ENCODE data around the gene CTSV. TPM values are rescaled to one million over a fixed set of nuclear protein-coding genes. Genes with fewer than 3 reads are reported as not detected.

CTSV gene
- total RNA-seq, 1 experiment from 2014 or later: 68.4 TPM

- TF ChIP-seq ZNF425 (CRISPR knock-in tag; conservative IDR thresholded peaks at IDR 0.05) (no peak), ZNF219 (CRISPR knock-in tag; IDR thresholded peaks at IDR 0.05; ENCODE audit: borderline replicate concordance) (no peak), E2F5 (CRISPR knock-in tag; IDR thresholded peaks at IDR 0.05) (no peak), MYBL2 (CRISPR knock-in tag; IDR thresholded peaks at IDR 0.05) (no peak), HMGA2 (CRISPR knock-in tag; IDR thresholded peaks at IDR 0.05) (no peak), ATF3 (CRISPR knock-in tag; conservative IDR thresholded peaks at IDR 0.05) (no peak), FOXP1 (CRISPR knock-in tag; IDR thresholded peaks at IDR 0.05; ENCODE audit: borderline replicate concordance) (no peak), TP53 (CRISPR knock-in tag; IDR thresholded peaks at IDR 0.05) (no peak), GTF2I (CRISPR knock-in tag; conservative IDR thresholded peaks at IDR 0.05) (no peak)
These were observed 6.4 kb upstream of the CTSV start (continued) for GRCh38 chr9:97045300-97045699.

- H3K27me3 Mint-ChIP-seq (ENCODE audit: low read depth): peaks cover 35% of the 10 kb centered on the region
- H3K4me1 Mint-ChIP-seq: peaks cover 39% of the 10 kb centered on the region
- peaks cover 9% of the 10 kb centered on the region for H3K9me3 Mint-ChIP-seq
- no peak overlapping the region for H3K4me3 Mint-ChIP-seq
- ATAC-seq: no peak
- ChIA-PET CTCF (interaction anchor here (0.6 to 1.5 kb wide), 2 partner anchors 68 to 830 kb away, joined by 3 to 4 read pairs; no protein-coding TSS in a partner anchor), POLR2A (no interaction called here)
- no peak for DNase-seq (ENCODE audit: low spot score)
- no peak overlapping the region for H3K27ac Mint-ChIP-seq
- peaks cover 14% of the 10 kb centered on the region for H3K36me3 Mint-ChIP-seq
- TF ChIP-seq TEAD1 (CRISPR knock-in tag; IDR thresholded peaks at IDR 0.05) (no peak), ZNF121 (CRISPR knock-in tag; IDR thresholded peaks at IDR 0.05) (no peak), ZMAT4 (CRISPR knock-in tag; IDR thresholded peaks at IDR 0.05) (no peak), CDX4 (CRISPR knock-in tag; IDR thresholded peaks at IDR 0.05; ENCODE audit: borderline replicate concordance) (no peak), ATF2 (CRISPR knock-in tag; IDR thresholded peaks at IDR 0.05; ENCODE audit: borderline replicate concordance, low read depth) (no peak), NR2C2 (CRISPR knock-in tag; IDR thresholded peaks at IDR 0.05) (no peak), FOXJ3 (CRISPR knock-in tag; IDR thresholded peaks at IDR 0.05; ENCODE audit: borderline replicate concordance) (no peak), ZSCAN18 (CRISPR knock-in tag; IDR thresholded peaks at IDR 0.05) (no peak), ZNF281 (CRISPR knock-in tag; IDR thresholded peaks at IDR 0.05) (no peak), FOXP1 (CRISPR knock-in tag; IDR thresholded peaks at IDR 0.05; ENCODE audit: borderline replicate concordance) (no peak), PREB (CRISPR knock-in tag; IDR thresholded peaks at IDR 0.05; ENCODE audit: borderline replicate concordance) (no peak), ATF3 (CRISPR knock-in tag; conservative IDR thresholded peaks at IDR 0.05) (no peak), NFATC4 (CRISPR knock-in tag; IDR thresholded peaks at IDR 0.05) (no peak), RORB (CRISPR knock-in tag; IDR thresholded peaks at IDR 0.05) (no peak), ZBTB43 (CRISPR knock-in tag; IDR thresholded peaks at IDR 0.05) (no peak), ZNF317 (CRISPR knock-in tag; IDR thresholded peaks at IDR 0.05; ENCODE audit: borderline replicate concordance, low read depth) (no peak)
These were observed 3.0 kb upstream of the CTSV start for GRCh38 chr9:97041898-97042297.

All from WTC11 (cell line).